K562 (cell line): ENCODE data around the gene DPY19L3. TPM values are rescaled to one million over a fixed set of nuclear protein-coding genes. Genes with fewer than 3 reads are reported as not detected.

Experiments used
- C11orf30 ChIP-seq: fragments of 450-650 bp; IDR thresholded peaks from 2 replicates; pipeline ENCODE4 v1.6.1; 2016; ENCODE audit warnings: low read depth, mild to moderate bottlenecking
- CEBPB ChIP-seq: fragments of 450-650 bp; IDR thresholded peaks from 2 replicates; pipeline ENCODE4 v1.6.1; 2016; ENCODE audit warnings: missing genetic modification characterization, missing compliant biosample characterization
- CEBPG ChIP-seq, 3 experiments: fragments of 200-800 bp in 1 of 3; sonication (Bioruptor generic) in 1 of 3; sonication (generic) in 1 of 3; formaldehyde crosslinking in 1 of 3; IDR thresholded peaks in 2 of 3; conservative IDR thresholded peaks in 1 of 3; 2 replicates each; pipeline versions ENCODE4 v1.6.1 to v1.8.0; 2016 to 2022; ENCODE audit warnings: missing compliant biosample characterization in 2 of 3, missing genetic modification characterization in 2 of 3, mild to moderate bottlenecking in 1 of 3, missing genetic modification reagents in 1 of 3
- DPF2 ChIP-seq: fragments of 450-650 bp; IDR thresholded peaks from 2 replicates; pipeline ENCODE4 v1.6.1; 2016
- EGR1 ChIP-seq: fragments of 450-650 bp; conservative IDR thresholded peaks from 2 replicates; pipeline ENCODE4 v1.6.1; 2017; ENCODE audit warnings: mild to moderate bottlenecking
- EP300 ChIP-seq: IDR thresholded peaks from 2 replicates; pipeline ENCODE4 v1.6.1; 2012; ENCODE audit warnings: low read length, improper control_type of control experiment
- KLF16 ChIP-seq: IDR thresholded peaks from 2 replicates; pipeline ENCODE4 v1.6.1; 2016; ENCODE audit warnings: antibody characterized with exemption
- MED1 ChIP-seq: sonication (generic); formaldehyde crosslinking; IDR thresholded peaks from 2 replicates; pipeline ENCODE4 v1.8.1; 2023; ENCODE audit warnings: missing genetic modification reagents, borderline replicate concordance
- MXI1 ChIP-seq: IDR thresholded peaks from 2 replicates; pipeline ENCODE4 v1.6.1; 2011; ENCODE audit warnings: low read depth, mild to moderate bottlenecking, improper control_type of control experiment, low read length
- NFE2 ChIP-seq: IDR thresholded peaks from 2 replicates; pipeline ENCODE4 v1.6.1; 2014; ENCODE audit warnings: antibody characterized with exemption, low read depth
- POLR2H ChIP-seq: IDR thresholded peaks from 2 replicates; pipeline ENCODE4 v1.6.1; 2016; ENCODE audit warnings: missing genetic modification characterization, low read depth, mild to moderate bottlenecking, control low read depth, missing compliant biosample characterization, moderate library complexity
- RBM17 ChIP-seq: fragments of 200-400 bp; formaldehyde crosslinking; IDR thresholded peaks from 2 replicates; pipeline ENCODE4 v1.6.1; 2017; ENCODE audit warnings: low read depth, mild to moderate bottlenecking, low read length, borderline replicate concordance
- RBM34 ChIP-seq: fragments of 200-400 bp; formaldehyde crosslinking; IDR thresholded peaks from 2 replicates; pipeline ENCODE4 v1.6.1; 2018; ENCODE audit warnings: low read length, borderline replicate concordance; ENCODE audit not compliant: insufficient read depth
- SMARCA5 ChIP-seq: fragments of 450-650 bp; IDR thresholded peaks from 2 replicates; pipeline ENCODE4 v1.6.1; 2016
- VEZF1 ChIP-seq: fragments of 200-800 bp; sonication (Bioruptor generic); IDR thresholded peaks from 2 replicates; pipeline ENCODE4 v1.6.1; 2017; ENCODE audit warnings: missing genetic modification characterization, missing compliant biosample characterization
- ZNF121 ChIP-seq: sonication (generic); formaldehyde crosslinking; conservative IDR thresholded peaks from 2 replicates; pipeline ENCODE4 v1.8.0; 2022; ENCODE audit warnings: missing genetic modification reagents
- ZNF740 ChIP-seq, 3 experiments: fragments of 200-800 bp in 1 of 3; sonication (Bioruptor generic) in 1 of 3; sonication (generic) in 1 of 3; formaldehyde crosslinking in 1 of 3; IDR thresholded peaks; 2 replicates each; pipeline versions ENCODE4 v1.6.1 to v1.8.0; 2016 to 2022; ENCODE audit warnings: mild to moderate bottlenecking in 2 of 3, missing compliant biosample characterization in 2 of 3, missing genetic modification characterization in 2 of 3, missing genetic modification reagents in 1 of 3
- polyA plus RNA-seq, 8 experiments: library from polyadenylated mRNA; depleted of rRNA in 4 of 8; stranded (reverse) in 5 of 8; unstranded in 3 of 8; fragments of >200 nt; fragmentation: Nextera tagmentation in 2 of 8; fragmentation: Illumina TruSeq in 1 of 8; extraction: Ambion mirVana in 2 of 8; extraction: Trizol in 1 of 8; gene quantifications; 2 replicates each; pipeline versions ENCODE4 v1.2.1 to v1.2.3, GENCODE V29; 2011 to 2014; ENCODE audit warnings: inconsistent platforms in 1 of 8, missing spikeins in 1 of 8
- total RNA-seq, 7 experiments: library from RNA; depleted of rRNA in 6 of 7; stranded (reverse); fragments of >200 nt in 6 of 7; fragmentation: Illumina TruSeq in 2 of 7; extraction: Trizol in 2 of 7; gene quantifications; 2 replicates each; pipeline versions ENCODE4 v1.2.1 to v1.2.3, GENCODE V29; 2011 to 2021; ENCODE audit warnings: low replicate concordance in 1 of 7
- TF ChIP-seq, protein P1 (sequence below): fragments of 250-450 bp; sonication (Bioruptor Pico); IDR thresholded peaks from 2 replicates; pipeline ENCODE4 v1.4.0; 2020; ENCODE audit warnings: mild to moderate bottlenecking, moderate library complexity, borderline replicate concordance
- TF ChIP-seq, protein P2 (sequence below), 2 experiments: fragments of 450-650 bp; conservative IDR thresholded peaks; 2 replicates each; pipeline ENCODE4 v1.6.1; 2017; ENCODE audit warnings: mild to moderate bottlenecking in 2 of 2, moderate library complexity in 2 of 2

The DPY19L3 gene
- total and polyA plus RNA-seq, 9 of the 15 experiments (the other 6 are each of a cell fraction or from before 2014, with no cell fraction given): 4.7 to 39.2 (median 22.0) TPM

- TF ChIP-seq DPF2 (no peak), VEZF1 (CRISPR knock-in tag) (peak; percentile 89), EGR1 (peak; percentile 90), C11orf30 (peak; percentile 20; the same call in 1 of the 2 replicates), CEBPG (CRISPR knock-in tag; IDR thresholded peaks at IDR 0.05) (no peak), CEBPG (tag; conservative IDR thresholded peaks at IDR 0.05 in 1 of 2, IDR thresholded peaks at IDR 0.05 in 1 of 2) (peak; percentile 44 to 60; a peak in 2 of 4 replicates), CEBPB (tag) (peak; percentile 39; the same call in 1 of the 2 replicates), MED1 (CRISPR knock-in tag) (no peak), MXI1 (no peak), RBM34 (no peak), EP300 (peak; percentile 14; the same call in 1 of the 2 replicates), ZNF121 (0 out of 2 replicates have a peak, but pooled peaks have one; percentile 14), SMARCA5 (0 out of 2 replicates have a peak, but pooled peaks have one; percentile 40), POLR2H (tag) (no peak), ZNF740 (CRISPR knock-in tag; IDR thresholded peaks at IDR 0.05) (0 out of 2 replicates have a peak, but pooled peaks have one; percentile 54), ZNF740 (tag; IDR thresholded peaks at IDR 0.05) (peak in 1 of 2 experiments; percentile 74; a peak in 2 of 4 replicates), KLF16 (peak; percentile 45; the same call in 1 of the 2 replicates), RBM17 (no peak), NFE2 (peak; percentile 72)
- TF ChIP-seq, protein P1, sequence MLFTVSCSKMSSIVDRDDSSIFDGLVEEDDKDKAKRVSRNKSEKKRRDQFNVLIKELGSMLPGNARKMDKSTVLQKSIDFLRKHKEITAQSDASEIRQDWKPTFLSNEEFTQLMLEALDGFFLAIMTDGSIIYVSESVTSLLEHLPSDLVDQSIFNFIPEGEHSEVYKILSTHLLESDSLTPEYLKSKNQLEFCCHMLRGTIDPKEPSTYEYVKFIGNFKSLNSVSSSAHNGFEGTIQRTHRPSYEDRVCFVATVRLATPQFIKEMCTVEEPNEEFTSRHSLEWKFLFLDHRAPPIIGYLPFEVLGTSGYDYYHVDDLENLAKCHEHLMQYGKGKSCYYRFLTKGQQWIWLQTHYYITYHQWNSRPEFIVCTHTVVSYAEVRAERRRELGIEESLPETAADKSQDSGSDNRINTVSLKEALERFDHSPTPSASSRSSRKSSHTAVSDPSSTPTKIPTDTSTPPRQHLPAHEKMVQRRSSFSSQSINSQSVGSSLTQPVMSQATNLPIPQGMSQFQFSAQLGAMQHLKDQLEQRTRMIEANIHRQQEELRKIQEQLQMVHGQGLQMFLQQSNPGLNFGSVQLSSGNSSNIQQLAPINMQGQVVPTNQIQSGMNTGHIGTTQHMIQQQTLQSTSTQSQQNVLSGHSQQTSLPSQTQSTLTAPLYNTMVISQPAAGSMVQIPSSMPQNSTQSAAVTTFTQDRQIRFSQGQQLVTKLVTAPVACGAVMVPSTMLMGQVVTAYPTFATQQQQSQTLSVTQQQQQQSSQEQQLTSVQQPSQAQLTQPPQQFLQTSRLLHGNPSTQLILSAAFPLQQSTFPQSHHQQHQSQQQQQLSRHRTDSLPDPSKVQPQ: no peak
- TF ChIP-seq, protein P2, sequence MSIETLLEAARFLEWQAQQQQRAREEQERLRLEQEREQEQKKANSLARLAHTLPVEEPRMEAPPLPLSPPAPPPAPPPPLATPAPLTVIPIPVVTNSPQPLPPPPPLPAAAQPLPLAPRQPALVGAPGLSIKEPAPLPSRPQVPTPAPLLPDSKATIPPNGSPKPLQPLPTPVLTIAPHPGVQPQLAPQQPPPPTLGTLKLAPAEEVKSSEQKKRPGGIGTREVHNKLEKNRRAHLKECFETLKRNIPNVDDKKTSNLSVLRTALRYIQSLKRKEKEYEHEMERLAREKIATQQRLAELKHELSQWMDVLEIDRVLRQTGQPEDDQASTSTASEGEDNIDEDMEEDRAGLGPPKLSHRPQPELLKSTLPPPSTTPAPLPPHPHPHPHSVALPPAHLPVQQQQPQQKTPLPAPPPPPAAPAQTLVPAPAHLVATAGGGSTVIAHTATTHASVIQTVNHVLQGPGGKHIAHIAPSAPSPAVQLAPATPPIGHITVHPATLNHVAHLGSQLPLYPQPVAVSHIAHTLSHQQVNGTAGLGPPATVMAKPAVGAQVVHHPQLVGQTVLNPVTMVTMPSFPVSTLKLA (conservative IDR thresholded peaks at IDR 0.05): peak; percentile 44 to 51; a peak in 2 of 4 replicates
Observed at GRCh38 chr19:32407004-32407992, 1.7 kb downstream of the DPY19L3 start (continued).
